ENCODE measurements around the gene RIOK3.
A peak's percentile ranks its signal among the peaks of the same experiment; 100 is the strongest.
"Not testable (repeated sequence)": the region's sequence is repeated elsewhere in the genome, so short reads cannot be mapped to it uniquely, and the experiment has no call there.

RIOK3 gene

DNA sequence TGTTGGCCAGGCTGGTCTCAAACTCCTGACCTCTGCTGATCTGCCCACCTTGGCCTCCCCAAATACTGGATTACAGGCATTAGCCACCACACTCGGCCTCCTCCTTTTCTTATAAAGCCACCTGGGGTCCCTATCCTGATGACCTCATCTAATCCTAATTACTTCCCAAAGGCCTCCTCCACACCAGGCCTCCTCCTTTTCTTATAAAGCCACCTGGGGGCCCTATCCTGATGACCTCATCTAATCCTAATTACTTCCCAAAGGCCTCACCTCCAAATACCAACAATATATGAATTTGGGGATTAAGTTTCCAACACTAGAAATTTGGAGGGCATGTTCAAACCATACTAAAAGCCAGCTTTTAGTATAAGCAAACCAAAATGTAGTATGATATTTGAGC, 40.6 kb downstream of the RIOK3 start:
- FAIRE-seq (no peak), DNase-seq (ENCODE audit: extremely low spot score, insufficient read length, low read depth) (no peak)

DNA sequence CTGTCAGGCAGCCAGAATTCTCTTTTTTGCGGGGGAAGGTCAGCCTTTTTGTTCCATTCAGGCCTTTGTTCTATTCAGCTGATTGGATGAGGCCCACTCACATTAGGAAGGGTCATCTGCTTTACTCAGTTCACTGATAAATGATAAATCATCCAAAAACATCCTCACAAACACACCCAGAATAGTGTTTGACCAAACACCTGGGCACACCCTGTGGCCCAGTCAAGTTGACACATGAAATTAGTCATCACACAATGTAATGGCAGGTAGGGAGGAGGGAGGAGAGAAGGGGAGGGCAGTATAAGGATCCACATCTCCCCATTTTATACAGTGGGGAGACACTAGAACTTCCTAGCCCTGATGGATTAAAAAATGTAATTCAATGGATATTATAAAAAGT, 41.9 kb downstream of the RIOK3 start:
- peak; percentile 31 for FAIRE-seq

DNA sequence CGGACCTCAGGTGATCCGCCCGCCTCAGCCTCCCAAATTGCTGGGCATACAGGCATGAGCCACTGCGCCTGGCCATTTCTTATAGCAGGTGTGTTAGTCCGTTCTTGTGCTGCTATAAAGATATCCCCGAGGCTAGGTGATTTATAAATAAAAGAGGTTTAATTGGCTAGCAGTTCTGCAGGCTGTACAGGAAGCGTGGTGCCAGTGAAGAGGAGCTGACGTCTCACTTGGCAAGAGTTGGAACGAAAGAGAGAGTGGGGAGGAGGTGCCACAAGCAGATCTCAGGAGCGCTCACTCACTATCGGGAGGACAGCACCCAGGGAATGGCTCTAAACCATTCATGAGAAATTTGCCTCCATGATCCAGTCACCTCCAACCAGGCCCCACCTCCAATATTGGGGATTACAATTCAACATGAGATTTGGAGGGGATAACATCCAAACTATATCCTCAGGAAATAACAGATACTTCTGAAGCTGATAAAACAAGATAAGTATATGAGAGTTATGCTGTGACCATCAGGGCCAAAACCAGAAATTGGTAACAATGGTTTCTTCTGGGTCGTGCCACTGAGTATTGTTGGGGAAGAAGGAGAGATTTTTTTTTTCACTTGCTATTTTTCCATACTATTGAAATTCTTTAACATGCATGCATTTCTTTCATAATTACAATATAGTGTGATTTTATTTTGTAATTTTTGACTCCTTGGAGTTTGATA, 42.8 kb downstream of the RIOK3 start:
- FAIRE-seq (no peak), DNase-seq (ENCODE audit: extremely low spot score, insufficient read length, low read depth) (no peak)

More for the DNA sequence above, 41.9 kb downstream of the RIOK3 start:
- DNase-seq (ENCODE audit: extremely low spot score, insufficient read length, low read depth): no peak

DNA sequence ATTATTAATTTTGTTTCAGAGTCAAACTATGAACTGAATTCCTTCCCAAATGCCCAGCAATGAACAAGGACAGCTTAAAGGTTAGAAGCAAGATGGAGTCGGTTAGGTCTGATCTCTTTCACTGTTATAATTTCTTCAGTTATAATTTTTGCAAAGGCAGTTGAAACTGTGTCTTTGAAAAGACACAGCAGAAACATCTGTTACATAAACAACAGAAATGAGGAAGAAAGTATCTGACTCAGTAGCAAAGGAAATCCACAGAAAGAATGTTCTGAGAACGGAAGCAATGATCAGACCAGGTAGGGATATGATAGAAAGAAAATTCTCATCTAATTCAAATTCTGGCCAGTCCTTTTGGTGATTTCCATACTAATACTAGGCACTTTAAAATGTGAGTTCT, 45.0 kb downstream of the RIOK3 start:
- DNase-seq (ENCODE audit: extremely low spot score, insufficient read length, low read depth) (no peak), FAIRE-seq (no peak)

DNA sequence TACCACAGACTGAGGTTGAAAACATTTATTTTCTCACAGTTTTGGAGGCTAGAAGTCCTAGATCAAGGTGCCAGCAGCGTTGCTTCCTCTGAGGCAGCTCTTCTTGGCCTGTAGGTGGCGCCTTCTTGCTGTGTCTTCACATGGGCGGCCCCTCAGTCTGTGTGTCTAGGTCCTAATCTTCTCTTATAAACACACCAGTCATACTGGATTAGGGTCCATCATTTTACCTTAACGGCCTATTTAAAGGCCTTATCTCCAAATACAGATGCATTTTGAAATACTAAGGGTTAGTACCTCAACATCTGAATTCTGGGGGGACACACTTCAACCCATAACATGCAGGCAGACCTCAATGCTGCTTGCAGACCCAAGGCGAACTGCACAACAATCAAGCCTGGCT, 45.8 kb downstream of the RIOK3 start:
- peak; percentile 85 for FAIRE-seq

DNA sequence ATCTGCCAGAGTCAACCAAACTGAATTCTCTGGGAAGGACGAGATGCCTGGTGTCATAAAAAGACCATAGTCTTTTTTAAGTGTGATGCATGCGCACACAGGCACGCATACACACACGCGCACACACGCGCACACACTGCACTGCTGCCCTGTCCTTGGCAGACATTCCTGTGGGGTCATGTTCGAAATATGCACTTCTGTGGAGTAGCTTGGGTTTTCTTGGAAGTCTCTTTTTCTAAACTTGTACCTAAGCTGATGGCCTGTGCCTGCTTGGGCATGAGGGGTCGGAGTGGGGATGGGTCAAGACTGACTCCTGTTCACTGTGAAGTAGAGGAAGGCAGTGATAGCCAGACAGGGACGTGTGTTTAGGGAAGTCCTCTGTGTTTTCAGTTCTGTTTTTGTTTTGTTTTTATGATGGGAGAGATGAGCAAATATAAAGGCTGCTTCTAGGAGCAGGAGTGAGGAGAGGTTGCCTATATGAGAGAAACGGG, 46.2 kb downstream of the RIOK3 start:
- FAIRE-seq (no peak), DNase-seq (ENCODE audit: extremely low spot score, insufficient read length, low read depth) (no peak)

More for the DNA sequence above, 45.8 kb downstream of the RIOK3 start:
- no peak for DNase-seq (ENCODE audit: extremely low spot score, insufficient read length, low read depth)

DNA sequence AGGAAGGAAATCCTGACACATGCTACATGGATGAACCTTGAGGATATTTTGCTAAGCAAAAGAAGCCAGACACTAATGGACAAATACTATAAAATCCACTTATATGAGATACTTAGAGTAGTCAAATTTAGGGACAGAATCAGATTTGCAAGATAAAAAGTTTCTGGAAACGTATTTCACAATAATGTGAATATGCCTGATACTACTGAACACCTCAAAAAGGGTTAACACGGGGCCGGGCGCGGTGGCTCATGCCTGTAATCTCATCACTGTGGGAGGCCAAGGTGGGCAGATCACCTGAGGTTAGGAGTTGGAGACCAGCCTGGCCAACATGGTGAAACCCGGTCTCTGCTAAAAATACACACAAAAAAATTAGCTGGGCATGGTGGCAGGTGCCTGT, 48.5 kb downstream of the RIOK3 start:
- no peak for FAIRE-seq
- DNase-seq (ENCODE audit: extremely low spot score, insufficient read length, low read depth): no peak

DNA sequence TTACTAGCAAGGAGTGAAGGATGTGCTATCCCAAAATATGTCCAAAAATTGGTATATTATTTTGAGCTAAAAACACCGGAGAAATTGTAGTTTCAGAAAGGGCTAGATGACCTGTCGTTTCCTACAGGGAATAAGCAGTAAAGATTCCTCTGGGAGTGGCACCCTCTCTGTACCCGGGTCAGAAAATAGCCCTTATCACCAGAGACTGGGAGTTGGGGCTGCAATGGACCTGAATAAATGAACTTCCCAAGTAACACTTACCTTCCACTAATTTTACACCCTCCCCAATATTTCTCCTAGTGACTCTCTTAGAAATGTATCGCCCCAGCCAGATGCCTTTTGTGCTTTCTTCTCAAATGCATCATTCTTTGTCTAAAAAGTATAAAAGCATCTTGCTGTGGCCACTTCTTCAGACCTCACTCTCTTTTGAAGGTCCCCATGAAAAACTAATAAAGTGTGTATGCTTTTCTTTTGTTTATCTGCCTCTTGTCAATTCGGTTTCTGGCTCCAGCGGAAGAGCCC, 49.5 kb downstream of the RIOK3 start:
- FAIRE-seq: no peak
- DNase-seq (ENCODE audit: extremely low spot score, insufficient read length, low read depth): no peak

DNA sequence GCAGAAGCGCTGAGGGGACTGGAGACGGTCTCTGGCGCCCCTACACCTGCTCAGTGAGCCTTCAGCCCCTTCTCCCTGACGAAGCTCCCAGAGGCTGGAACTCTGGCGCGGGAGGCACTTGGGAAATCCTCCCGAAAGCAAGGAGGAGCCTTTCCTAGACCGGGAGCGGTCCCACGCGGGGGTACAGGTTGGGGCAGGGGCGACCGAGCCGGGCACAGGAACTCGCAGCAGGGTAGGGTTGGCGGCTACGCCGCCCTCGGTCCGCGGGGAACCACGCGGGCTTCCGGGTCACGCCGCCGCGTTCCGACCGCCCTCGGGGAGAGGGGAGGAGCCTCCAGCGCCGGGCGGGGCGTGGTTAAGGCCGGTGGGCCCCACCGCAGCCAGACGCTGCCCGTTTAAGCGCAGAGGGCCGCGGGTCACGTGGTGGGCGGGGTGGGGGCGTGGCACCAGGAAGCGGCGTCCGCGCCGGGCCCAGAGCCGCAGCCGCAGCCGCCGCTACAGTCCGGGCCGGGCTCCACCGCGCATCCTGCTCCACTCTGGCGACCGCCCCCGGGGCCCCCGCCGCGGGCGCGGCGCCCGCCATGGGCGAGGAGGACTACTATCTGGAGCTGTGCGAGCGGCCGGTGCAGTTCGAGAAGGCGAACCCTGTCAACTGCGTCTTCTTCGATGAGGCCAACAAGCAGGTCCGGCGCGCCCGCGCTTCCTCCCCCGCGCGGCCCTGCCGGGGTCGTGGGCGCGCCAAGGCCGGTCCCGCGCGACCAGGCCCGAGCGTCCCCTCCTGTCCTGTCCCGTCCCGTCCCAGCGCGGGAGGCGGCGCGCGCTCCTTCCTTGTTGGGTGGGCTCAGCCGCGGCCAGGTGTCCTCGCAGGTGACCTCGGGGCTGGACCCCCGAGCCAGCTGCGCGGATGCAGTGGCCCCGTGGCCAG, 50.2 kb downstream of the RIOK3 start, which contains the start of gene RMC1:
Gene RMC1 (plus strand): TSS at position 474 of the 925 bp plus-strand sequence. CDS start 108 bp downstream, at position 582.
- FAIRE-seq: peak; percentile 88
- DNase-seq (ENCODE audit: extremely low spot score, insufficient read length, low read depth): peak; percentile 85

DNA sequence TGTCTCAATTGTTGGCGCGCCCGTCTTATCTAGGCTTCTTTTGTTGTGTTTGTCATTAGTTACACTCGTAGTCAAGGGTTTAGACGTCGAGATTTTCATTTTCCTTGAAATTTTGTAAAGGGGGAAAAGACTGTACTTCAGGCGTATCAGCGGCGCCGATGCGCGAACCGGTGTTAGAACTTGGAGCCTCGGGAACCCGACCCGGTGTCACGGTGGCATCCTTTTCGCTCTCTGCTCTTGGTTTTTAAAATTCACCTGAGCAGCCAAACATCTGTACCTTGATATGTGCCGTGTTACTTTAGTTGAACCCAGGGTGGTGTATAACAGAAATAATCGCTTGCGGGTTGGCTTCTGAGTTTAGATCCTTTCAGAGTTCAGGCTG, 50.9 kb downstream of the RIOK3 start:
- FAIRE-seq: no peak
- no peak for DNase-seq (ENCODE audit: extremely low spot score, insufficient read length, low read depth)

DNA sequence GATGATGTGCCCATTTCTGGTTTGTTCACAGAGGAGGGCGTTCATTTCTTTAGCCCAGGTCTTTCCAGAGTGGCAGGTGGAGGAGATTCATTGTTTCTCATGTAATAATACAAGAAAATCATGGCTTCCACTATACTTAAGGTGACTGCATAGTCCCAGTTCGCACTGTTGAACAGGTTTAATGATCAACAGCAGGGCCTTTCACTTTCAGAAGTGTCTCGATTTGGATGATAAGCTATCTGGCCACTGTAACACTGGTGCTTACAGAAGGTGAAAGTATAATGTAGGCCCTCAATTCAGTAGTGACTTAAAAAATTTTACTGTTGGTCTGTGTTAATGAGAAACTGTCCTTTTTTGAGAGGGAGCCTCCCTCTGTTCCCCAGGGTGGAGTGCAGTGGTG, 51.6 kb downstream of the RIOK3 start:
- DNase-seq (ENCODE audit: extremely low spot score, insufficient read length, low read depth): peak; percentile 54
- FAIRE-seq: peak; percentile 91

DNA sequence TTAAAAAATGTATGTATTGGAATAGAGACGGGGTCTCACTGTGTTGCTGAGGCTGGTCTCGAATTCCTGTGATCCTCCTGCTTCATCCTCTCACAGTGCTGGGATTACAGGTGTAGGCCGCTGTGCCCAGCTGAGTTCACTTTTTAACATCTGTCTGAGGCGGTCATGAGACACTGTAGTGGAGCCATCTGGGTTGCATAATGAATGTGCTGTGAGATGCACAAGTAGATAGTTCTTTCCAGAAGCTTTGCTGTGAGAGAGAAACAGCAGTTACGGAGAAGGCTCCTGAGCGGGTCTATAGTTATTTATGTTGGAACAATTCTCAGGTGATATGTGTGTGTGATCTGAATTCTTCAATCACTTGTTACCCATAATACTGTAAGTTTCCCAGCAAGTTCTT, 53.3 kb downstream of the RIOK3 start:
- FAIRE-seq: no peak
- no peak for DNase-seq (ENCODE audit: extremely low spot score, insufficient read length, low read depth)

DNA sequence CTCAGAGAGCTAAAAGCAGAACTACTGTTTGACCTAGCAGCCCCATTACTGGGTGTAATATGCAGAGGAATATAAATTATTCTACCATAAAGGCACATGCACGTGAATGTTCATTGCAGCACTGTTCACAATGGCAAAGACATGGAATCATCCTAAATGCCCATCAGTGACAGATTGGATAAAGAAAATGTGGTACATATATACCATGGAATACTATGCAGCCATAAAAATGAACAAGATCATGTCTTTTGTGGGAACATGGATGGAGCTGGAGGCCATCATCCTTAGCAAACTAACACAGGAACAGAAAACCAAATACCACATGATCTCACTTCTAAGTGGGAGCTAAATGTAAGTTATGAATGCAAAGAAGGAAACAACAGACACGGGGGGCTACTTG, 57.8 kb downstream of the RIOK3 start:
- not testable (repeated sequence) for FAIRE-seq; DNase-seq (ENCODE audit: extremely low spot score, insufficient read length, low read depth)

DNA sequence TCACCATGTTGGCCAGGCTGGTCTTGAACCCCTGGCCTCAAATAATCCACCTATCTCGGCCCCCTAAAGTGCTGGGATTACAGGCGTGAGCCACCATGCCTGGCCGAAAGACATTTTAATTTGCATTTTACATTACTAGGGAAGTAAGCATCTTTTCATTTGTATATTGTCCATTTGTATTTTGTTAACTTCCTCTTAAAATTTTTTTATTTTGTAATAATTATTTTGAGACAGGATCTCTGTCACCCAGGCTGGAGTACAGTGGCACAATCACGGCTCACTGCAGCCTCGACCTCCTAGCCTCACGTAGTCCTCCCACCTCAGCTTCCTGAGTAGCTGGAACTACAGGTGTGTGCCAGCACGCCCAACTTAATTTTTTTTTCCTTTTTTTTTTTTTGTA, 59.1 kb downstream of the RIOK3 start:
- not testable (repeated sequence) for FAIRE-seq; DNase-seq (ENCODE audit: extremely low spot score, insufficient read length, low read depth)

DNA sequence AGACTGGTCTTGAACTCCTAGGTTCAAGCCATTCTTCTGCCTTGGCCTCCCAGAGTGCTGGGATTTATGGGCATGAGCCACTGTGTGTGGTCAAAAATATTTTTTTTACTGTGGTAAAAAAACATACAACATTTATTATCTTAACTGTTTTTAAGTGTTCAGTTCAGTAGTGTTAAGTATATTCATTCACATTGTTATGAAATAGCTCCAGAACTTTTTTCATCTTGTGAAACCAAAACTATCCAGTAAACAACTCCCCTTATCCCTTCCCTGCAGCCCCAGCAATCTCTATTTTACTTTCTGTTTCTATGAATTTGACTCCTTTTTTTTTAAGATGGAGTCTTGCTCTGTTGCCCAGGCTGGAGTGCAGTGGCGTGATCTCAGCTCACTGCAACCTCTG, 59.6 kb downstream of the RIOK3 start:
- DNase-seq (ENCODE audit: extremely low spot score, insufficient read length, low read depth) (no peak), FAIRE-seq (no peak)

DNA sequence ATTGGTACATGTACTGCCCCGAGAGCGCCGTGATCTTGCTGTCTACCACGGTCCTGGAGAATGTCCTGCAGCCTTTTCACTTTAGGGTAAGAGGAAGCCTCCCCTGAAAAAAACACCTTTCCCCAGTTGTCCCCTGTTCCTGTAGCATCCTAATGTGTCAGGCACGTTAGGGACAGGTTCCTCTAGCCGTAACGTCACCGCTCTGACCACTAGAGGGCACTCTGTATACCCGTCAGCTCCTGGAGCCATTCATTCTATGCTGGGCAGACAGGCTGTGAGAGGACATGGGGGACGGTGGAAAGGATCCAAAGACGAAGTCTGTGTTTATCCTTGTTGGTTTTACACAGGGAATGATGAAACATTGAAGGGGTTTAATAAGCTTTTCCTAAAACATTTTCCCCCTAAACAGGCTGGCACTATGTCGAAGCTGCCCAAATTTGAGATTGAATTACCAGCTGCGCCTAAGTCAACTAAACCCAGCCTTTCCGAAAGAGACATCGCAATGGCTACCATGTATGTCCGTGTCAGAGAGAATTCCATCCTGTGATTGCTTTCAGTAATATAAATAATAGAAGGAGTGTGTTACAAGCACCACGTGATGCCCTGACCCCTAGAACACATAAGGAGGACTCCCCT, 62.9 kb downstream of the RIOK3 start:
- FAIRE-seq (peak; percentile 86), DNase-seq (ENCODE audit: extremely low spot score, insufficient read length, low read depth) (peak; percentile 37)

DNA sequence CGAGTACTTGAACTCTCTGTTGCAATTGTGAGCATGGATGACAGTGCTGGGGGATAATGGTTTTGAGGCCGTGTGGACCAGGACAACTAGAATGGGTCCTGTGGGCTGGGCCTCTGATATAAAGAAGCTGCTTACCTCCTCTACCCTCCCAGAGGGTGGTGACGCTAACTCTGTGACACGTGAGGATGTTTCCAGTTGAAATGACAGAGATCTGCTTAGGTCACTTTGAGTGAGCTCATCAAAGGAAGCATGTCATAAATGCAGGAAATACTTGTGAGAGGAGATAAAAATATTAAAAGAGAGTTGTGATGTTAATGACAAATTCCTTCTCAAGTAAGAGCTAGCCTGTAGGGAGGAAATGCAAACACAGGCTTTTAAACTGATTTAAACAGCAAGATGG, 66.6 kb downstream of the RIOK3 start:
- no peak for DNase-seq (ENCODE audit: extremely low spot score, insufficient read length, low read depth)
- FAIRE-seq: no peak

DNA sequence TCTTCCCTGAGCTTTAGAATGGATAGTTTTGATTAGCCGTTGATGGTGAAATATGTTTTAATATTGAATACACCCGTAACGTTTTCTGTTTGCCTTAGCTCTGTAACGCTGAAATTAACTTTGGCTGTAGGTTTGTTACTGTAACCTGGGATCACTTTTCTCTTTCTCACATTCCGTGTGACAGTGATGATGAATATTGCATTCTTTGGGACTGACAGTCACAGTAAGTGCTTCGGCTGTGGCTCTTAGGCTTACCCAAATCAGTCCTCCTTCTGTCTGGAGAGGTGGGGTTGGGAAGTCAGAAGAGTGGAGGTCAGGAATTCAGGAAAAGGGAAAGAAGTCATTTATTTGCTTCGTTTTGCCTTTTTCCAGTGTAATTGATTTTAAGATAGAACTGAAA, 68.2 kb downstream of the RIOK3 start:
- DNase-seq (ENCODE audit: extremely low spot score, insufficient read length, low read depth) (no peak), FAIRE-seq (no peak)

DNA sequence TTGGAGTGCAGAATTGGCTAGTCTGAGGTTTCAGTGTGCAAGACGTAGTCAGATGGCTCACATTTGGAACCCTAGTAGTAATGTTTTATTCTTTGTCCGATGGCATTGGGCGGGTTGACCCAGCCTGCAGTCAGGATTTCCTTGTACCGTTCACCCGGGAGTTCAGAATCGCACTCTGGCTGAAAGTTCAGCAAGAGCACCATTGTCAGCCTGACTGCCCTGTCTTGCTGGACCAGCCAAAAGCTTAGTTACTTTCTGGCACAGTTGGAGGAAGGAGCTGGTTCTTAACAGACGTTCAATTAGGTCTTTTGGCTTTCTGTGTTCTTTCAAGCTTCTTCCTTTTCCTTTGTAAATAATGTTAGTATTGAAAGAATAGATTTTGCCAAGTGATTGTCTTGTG, 68.8 kb downstream of the RIOK3 start:
- DNase-seq (ENCODE audit: extremely low spot score, insufficient read length, low read depth): no peak
- FAIRE-seq: no peak

Measured in GM18507 (cell line).